Hematopoietic multipotent progenitor cell (in vitro differentiated cells): ENCODE data around the gene DPP6. TPM values are rescaled to one million over a fixed set of nuclear protein-coding genes. Genes with fewer than 3 reads are reported as not detected.
A peak's percentile ranks its signal among the peaks of the same experiment; 100 is the strongest.

Experiments used
- DNase-seq, 3 donors: peaks; one replicate each; pipeline ENCODE4 v3.0.0-alpha.2; 2011 to 2015; ENCODE audit warnings: low read depth in 2 of 3, low spot score in 2 of 3
- total RNA-seq: library from RNA; depleted of rRNA; stranded (reverse); fragments of >200 nt; gene quantifications from one replicate; pipeline ENCODE4 v1.2.3, GENCODE V29; 2012

Gene DPP6
- total RNA-seq, 1 donor = 0.27 TPM

DNA sequence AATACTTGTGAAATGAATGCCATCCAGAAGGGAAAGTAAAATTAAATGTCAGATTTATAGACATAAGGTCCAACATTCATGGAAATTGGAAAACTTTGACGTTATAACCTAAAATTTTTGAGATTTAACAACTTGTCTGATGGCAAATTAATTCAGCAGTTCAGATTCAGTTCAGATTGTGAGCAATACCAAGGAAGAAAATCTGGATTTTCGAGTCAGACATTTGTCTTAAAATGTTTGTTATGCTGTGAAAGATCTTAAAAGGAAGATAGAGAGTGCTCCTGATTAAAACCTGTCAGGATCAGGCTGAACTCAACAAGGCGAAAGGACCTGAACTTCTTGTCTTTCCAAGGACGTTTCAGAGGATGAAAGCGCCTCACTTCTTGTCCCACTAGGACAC lies 629.8 kb downstream of the DPP6 start:
- DNase-seq = no peak

DNA sequence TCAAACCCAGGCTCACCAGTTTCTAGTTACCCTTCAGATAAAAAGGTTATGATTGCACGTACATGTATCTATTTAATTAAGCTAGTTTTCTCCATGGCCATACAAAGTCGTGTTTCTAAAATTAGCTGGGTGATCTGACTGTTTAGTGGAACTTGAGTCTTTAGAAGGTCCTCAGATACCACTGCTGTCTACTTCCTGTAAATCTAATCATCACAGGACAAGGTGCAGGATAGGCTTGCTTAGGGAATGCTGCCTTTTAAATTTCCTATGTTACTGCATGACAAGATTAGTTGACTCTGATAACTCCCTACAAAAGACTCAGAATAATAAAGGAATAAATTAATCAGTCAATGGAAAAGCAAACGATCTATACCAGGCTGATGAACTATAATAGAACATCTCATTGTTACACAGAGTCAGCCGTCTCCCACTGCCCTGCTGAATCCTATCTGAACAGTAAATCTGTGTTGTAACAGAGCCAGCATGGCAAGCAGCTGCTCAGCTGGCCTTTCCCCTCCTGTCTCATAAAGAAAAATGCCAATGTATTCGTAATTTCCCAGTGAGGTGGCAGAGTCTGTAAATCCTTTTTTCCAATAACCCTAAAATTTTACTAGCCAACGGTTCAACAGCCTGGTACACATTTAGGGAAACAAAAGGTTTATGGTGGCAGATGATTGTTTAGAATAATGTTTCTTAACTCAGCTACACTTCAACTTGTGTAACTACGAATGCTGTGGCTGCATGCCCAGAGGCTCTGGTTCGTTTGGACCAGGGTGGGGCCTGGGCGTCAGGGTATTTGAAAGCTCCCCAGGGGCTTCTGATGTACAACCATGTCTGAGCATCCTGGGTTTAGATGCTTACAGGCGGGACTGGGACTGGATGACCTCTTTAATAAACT lies 632.7 kb downstream of the DPP6 start:
- DNase-seq = no peak

DNA sequence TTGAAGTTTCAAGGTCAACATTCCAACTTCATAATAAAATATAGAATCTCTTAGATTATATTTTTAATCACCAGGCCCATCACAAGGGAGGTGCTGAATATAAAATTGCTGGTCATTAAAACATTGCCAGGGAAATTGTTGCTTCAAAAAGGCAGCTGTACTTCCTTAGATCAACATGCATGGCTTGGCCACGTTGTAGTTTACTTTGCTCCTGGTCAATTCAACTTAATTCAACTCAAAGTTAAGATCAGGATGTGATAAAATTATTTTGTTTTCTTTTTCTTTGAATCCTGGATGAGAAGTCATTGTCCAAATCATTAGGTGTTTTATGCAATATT lies 633.3 kb downstream of the DPP6 start:
- DNase-seq = no peak

DNA sequence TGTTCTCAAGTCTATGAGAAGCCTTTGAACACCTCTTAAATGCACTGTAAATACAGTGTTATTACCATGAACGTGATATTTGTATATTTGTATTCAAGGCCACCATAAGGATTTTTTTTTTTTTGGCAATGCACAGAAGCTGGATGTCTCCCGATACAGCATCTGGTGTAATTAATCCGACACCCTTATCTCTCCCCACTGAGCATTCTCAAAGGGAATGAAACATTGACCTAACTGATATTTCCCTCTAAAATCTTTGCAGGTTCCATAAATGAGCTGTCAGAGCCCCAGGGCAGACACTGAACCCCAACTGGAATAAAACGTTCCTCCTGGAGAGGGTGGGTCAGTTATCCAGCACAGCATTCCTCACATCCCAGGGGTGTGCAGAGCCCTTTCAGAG lies 634.1 kb downstream of the DPP6 start:
- no peak for DNase-seq

DNA sequence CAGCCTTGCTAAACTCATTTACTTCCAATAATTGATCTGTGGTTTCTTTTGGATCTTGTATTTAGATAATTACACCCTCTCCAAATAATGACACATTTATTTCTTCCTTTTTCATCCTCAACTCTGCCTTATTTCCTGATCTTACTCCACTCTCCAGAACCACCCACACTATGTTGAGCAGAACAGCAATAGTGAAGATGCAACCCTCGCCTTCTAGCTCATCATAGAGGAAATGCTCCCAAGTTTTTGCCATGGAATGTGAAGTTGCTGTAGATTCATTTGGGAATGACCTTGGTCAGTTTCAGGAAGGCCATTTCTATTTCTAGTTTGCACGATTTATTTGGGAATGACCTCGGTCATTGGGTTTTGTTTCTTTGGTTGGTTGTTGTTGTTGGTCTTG lies 636.8 kb downstream of the DPP6 start:
- DNase-seq = no peak

DNA sequence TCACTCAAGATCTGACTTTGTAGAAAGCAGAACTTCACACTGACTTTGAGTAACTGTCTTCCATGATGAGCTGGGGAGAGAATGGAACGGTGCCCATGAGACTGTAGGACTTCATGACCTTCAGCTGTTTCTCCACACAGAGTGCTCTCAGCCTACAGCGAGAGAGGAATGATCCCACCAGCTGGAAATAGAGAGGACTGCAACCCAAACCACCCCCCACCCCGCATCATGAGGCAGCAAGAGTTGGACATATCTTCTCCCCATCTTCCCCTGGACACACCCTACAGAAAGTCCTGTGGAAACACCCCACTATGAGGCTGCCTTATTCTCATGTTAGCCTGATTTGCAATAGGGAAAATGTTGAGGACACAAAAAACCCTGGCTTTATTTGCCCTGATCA lies 638.2 kb downstream of the DPP6 start:
- no peak for DNase-seq

DNA sequence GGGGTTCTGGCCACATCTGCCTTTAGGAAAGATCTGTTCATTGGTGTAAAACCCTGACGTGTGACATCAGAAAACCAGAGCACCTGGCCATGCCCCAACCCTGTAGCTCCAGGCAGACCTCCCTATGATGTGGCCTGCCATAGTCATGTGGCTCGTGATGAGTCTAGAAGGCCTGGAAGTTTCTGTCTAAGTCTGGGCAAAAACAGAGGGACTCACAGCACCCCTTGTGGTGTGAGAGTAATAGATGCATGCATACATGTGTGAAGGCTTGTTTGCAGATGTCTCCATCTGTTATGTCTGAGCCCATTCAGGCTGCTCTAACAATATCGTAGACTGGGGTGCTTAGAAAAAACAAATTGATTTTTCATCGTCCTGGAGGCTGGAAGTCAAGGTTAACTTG lies 641.5 kb downstream of the DPP6 start:
- no peak for DNase-seq

DNA sequence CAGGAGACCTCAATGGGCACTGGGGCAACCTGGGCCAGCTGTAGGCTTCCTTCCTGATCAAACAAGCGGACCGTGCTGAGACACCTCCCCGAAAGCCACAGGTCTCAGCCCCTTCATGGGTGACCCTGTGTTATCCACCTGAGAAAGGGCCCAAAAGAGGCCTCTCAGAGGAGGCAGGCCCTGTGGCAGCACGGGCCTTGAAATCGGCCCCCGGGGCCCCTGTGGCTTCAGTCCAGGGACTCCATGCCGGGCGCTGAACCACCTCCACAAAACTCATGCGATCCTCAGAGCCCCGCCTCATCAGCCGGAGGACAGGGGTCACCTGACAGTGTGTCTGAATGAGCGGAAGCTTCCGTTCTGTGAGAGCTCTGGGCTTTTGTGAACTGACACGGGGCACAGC lies 643.6 kb downstream of the DPP6 start:
- no peak for DNase-seq

DNA sequence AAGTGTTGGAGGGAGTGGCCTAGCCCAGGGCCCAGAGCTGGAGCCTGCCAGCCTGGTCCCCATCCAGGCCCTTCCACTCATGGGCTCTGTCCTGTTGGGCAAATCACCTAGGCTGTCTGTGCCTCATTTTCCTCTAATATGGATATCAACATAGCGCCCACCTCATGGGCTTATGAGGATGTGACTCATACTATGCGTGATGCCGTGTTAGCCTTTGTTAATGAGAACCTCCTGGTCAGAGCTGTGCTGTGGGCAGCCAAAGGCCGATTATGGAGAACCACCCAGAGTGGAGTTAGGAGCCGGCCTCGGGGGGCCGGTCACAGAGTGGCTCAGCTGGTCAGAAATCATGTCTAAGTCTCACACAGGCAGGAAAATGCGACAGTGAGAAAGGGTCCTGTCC lies 644.4 kb downstream of the DPP6 start:
- DNase-seq = no peak

DNA sequence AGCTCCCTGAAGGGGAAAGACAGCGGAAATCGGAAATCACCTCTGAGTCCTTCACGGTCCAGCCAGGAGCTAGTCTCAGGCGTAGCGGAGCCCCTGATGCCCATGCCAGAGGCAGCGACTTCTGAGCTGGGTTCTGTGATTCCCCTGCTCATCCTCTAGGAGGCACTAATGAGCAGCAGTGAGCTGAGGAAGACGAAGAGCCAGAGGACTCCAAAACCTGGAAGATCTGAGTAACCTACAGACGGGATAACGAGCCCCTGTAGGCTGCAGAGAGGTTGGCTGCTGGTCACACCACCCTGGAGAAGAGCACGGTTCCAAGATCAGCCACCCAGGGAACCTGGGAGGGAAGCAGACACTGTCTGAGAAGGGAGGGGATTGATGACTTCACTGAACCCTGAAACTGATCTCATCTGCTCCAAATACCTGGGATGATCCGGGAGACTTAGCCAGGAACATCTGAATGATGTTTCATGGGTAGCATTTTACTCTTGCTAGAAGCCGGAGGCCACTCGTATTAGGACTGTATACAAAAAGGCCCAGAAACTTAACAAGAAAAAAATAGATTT lies 646.6 kb downstream of the DPP6 start:
- no peak for DNase-seq

DNA sequence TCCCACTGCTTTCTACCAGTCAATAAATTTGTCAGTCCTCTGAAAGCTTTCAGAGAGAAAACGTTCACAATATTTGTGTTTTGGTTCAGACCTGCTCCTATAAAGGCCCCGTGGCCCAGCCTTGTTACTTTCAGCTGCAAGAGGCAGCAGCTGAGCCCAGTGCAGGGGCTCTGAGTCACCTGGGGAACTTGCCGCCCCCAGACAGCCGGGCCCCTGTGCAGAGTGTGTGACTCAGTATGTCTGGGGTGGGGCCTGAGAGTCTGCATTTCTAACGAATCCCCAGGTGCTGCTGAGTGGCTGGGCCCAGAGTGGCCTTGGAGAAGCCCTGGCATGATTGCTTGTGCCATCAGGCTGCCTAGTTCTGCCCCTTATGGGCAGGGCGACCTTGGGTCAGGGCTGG lies 647.2 kb downstream of the DPP6 start:
- no peak for DNase-seq

DNA sequence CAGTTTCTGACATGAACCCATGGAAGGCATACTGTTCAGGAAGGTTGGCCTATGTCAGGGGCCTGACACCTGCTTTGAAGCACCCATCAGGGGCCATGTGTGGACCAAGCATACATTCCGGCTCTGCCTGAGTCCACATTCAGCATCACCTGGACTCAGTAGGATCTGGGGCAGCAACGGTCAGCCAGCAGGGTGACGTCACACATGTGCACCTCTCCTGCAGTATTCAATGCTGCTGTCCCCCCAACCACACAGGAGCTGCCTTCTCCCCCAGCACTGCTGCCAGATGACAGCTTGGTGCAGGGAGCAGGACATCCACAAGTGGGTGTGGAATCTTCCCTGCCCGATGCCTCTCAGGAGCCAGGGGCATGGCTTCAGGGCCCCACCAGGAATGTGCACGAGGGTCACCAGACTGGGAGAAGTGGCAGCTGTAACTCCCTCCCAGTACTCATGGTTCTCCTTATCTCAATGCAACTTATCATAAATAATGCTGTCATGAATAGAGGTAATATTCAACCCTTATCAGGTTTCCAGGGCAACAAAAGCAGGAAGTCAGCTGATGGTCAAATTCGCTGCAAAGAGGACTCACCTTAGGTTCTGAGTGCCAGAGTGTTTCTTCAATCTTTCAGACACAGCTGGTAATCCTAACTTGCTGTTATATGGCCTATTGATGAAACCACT lies 657.8 kb downstream of the DPP6 start:
- DNase-seq = no peak

DNA sequence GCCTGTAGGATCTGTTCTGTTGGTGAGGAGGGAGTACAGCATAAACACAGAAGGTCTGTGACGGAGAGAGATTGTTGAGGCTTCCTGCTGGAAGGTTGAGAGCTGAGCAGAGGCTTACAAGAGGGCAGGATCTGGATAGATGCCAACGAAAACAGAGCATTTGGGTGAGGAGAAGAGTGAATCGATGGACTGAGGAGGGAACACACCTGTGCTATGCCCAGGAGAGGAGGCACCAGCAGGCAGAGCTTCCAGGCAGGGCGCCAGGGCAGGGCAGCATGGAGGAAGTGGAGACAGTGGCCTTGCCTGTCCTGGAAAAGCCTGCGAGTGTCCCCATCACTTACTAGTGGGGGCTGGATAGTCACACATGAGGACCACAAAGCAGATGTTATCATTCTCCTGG lies 667.8 kb downstream of the DPP6 start:
- no peak for DNase-seq

DNA sequence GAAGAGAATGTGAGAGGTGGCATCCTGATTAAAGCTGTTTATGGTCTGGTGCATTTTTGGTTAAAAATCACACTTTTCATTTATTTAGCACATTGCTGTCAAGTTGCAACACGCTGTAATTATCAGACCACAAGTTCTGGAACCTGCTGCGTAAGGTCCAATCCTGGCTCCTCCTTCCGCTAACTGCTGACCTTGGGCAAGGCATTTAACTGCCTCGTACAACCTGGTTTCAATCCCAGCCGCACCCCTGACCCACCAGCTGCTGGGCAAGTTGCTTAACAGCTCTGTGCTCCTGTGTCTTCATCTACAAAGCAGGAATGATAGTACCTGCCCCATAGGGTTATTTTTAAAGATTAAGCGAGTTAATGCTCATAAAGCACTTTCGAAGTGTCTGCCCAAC lies 668.9 kb downstream of the DPP6 start:
- no peak for DNase-seq

DNA sequence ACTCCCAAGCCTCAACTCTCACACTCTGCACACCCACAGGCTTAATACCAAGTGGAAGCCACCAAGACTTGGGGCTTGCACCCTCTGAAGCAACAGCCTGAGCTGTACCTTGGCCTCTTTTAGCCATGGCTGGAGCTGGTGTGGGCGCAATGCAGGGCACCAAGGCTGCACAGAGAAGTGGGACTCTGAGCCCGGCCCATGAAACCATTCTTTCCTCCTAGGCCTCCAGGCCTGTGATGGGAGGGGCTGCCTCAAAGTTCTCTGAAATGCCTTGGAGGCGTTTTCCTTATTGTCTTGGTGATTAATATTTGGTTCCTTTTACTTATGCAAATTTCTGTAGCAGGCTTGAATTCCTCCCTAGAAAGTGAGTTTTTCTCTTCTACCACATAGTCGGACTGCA lies 674.2 kb downstream of the DPP6 start:
- DNase-seq = no peak

DNA sequence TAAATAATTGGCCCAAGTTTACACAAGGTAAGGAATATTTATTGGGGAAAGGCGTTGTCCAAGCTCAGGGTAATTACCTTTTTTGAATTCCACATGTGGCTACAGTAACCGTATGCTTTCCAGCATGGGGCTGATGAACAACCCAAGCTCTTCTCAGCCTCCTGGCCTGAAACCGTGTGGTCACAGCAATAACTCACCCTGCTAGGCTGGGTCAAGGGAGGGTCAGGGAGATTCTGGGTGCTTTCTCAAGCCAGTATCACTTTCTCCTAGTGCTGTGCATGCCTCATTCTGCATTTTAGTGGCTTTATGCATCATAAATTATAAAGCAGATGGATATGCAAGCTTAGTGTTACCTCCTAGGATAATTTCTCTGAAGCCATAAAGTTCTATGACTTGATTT lies 676.9 kb downstream of the DPP6 start:
- DNase-seq = no peak

DNA sequence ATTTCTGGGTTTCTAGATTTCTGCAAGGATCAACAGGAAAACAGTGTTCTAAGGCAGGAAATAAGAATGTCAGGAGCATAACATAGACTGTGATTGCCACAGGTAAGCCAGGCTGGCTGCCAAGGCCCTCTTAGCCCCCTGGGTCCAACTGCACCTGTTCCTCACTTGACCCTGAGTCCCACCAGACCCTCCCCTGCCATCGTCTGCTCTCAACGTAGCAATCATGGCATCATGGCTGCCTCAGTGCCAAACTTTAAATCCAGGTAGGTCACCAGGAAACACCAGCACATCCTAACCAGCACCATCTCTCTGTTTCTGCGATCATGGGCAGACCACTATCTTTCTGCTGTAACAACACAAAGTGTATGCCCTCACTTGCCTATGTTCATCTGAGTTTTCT lies 683.6 kb downstream of the DPP6 start:
- no peak for DNase-seq

DNA sequence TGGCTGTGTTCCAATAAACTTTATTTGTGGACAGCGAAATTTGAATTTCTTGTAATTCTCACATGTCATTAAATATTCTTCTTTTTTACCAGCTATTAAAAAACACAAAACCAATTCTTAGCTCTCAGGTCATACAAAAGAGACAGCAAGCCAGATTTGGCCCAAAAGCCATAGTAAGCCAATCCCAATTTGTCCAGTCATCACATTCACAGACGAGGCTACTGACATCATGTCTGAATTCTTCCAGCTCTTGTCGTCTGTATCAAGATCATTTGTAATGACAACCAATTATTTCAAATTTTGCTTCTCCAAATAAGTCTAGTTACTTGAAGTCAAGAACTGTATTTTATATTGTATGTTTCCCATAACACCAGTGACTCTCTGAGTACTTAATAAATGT lies 684.2 kb downstream of the DPP6 start:
- DNase-seq = no peak

DNA sequence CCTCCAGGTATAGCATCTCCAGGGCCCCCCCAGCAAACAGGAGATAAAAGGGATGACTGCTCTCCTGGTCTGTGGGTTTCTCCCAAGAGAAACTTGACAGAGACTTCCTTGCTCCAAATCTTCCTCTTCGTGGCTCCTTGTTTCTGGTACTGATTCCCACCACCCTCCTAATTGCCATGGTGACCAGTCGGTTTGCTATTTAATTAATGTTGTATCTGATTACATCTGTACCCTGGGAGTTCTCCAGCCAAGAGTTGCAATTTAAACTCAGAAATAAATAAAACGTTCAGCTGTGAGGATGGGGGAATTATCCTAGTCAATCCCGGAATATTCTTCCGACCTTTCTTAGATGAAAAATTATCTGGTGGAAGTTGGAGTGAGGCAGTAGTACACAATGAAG lies 686.0 kb downstream of the DPP6 start:
- DNase-seq = no peak

DNA sequence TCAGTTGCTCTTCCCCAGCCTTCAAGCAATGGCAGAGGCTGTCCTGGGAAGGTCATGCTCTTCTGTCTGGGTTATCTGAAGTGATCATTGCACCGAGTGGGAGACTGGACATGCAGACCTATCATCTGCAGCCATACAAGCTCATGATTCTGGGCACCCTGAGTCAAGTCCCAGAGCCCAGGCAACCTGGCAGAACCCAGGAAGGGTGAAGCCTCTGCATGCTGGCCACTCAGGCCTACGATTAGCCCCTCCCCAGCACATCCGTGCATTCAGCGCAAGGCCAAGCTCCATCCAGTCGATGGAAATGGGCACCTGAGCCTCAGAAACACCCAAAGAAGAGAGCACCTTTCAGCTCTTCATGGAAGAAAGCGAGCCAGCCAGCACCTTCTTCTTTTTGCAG lies 688.9 kb downstream of the DPP6 start:
- no peak for DNase-seq

DNA sequence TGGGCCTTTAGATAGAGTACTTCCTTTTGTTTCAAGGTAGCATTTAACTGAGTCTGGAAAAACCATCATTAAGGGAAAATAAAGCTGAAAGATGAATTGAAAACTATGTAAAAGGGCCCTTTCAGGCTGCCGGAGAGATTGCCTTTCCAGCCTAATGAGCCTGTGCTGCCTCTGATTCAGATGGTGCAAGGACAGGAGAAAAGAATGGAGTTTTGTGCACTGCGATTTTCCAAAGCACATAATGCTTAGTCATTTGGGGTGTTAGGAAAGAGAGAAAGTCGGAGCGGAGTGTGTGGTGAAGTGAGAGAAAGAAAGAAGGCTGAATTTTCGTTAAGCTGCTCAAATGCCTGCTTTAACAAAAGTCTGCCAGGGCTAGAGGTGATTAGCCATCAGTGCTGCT lies 691.0 kb downstream of the DPP6 start:
- DNase-seq = no peak

DNA sequence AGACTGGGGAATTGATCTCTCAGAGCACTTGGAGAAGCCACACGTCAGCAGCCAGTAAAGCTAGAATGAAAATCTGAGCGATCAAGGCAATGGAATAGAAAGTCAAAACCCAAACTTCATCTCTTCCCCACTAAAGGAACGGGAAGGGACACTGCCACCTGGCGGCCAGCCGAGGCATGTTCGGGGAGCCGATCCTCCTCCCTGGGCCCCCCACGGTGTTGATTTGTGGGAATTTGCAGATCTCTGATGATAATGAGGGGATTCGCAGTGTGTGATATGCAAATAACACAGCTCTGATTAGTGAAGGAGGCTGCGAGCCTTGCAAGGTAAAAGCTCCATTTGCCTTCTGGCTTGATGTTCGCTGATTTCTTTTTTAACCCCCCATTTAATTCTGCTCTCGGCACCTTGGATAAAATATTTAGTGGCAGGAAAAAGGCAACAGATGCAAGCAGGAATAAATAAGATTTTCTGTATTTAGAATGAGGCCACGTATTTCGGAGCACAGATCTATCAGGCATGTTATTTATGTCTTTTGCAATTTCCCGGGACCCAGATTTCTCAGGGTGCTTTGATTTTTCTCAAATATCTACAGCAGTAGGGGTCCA lies 692.2 kb downstream of the DPP6 start:
- peak in 1 of 3 donors; percentile 8 for DNase-seq
